NCI-H345 treated with DMSO at 0.1 percent for 48 hours (cell line): Measurements from ENCODE around the gene AOPEP.

ENCODE experiments used
- DNase-seq: peaks from one replicate; lab custom pipeline; 2025; ENCODE audit not compliant: unreplicated experiment; lab: John Stamatoyannopoulos, UW

Gene AOPEP

DNA sequence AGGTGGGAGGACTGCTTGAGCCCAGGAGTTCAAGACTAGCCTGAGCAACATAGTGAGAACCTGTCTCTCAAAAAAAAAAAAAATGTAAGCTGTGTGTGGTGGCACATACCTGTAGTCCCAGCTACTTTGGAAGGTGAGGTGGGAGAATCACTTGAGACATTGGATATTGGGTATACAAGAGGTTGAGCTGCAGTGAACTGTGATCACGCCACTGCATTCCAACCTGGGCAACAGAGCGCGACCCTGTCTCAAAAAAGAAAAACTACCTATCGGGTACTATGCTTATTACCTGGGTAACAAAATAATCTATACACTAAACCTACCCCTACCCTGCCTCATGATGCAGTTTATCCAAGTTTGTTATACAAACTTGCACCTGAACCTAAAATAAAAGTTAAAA lies 64.9 kb downstream of the AOPEP start:
- no peak for DNase-seq

DNA sequence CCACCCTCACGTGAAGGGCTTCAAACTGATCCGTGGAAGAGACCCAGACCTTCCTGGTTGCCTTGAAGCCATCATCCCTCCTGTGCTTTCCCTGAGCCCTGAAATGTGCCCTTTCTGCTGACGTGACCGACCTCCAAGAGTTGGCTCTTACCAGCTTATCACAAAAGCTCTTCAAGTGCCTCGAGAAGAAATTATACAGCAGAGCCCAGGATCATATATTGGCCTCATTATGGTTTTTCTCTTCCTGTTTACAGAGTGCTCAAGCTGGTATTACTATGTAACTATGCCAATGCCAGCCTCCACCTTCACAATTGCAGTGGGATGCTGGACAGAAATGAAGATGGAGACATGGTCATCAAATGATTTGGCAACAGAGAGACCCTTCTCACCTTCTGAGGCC lies 66.0 kb downstream of the AOPEP start:
- no peak for DNase-seq

DNA sequence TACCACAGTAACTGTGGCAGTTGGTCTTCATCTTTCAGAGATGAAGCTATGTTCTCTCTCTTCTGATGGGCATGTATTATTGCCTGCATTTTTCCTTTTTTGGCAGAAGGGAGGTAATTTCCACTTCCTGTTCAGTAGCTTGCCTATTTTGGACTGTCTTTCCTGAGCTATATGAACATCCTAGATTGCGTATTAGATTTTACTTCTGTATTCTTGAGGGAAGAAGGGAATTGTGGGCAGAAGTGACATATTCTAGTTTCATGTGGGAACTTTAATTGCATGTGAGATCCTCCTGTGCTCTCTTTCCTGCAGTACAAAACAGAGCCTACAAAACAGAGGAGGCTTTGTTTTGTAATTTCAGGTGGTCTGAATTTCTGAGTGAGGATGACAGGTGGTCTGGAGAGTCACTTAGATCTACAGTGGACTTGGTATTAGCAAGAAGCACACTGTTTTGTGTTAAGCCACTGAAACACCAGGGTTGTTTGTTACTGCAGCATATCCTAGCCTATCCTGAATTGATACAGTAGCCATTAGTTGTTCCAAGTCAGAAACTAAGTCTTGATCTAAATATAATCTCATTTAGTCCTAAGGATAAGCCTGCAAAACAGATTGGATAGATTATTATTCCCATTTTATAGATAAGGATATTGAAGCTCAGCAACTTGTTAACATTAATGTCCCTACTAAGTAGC lies 68.1 kb downstream of the AOPEP start:
- DNase-seq = no peak

DNA sequence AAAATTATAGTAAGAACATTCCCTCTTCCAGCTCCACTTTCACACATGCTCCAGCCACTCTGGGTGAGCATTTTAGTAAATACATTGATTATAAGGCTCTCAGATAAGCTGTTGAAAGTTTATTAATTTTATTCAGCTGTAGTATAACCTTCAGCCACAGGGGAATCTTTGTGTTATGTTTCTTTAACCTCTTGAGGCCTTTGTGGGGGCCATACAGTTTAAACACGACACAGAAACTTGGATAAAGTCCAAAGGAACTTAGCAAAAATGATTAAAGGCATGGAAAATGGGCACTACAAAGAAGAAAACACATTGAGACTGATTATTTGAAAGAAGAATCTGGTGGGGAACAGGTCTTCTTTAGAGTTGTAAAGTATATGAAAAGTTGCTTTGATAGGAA lies 70.2 kb downstream of the AOPEP start:
- no peak for DNase-seq

DNA sequence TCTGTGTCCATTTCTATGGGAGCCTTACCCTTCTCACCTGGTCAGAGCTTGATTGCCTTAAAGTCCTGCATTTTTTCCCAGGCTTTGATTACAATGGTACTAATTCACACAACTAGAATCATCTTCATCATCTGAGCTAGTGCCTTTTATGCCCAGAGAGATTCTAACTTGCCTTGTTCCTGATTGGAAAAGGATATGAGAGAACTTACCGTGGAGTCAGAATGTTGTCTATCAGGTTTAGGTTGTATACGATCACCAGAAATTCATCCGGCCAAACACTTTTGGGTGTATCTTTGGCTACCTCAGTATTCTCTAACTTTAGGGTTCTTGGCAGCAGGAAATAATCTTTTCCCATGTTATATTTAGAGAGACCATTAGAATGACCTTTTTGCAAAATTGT lies 71.7 kb downstream of the AOPEP start:
- no peak for DNase-seq

GRCh38 chr9:94798708-94799107 lies 72.2 kb downstream of the AOPEP start:
- DNase-seq = no peak

DNA sequence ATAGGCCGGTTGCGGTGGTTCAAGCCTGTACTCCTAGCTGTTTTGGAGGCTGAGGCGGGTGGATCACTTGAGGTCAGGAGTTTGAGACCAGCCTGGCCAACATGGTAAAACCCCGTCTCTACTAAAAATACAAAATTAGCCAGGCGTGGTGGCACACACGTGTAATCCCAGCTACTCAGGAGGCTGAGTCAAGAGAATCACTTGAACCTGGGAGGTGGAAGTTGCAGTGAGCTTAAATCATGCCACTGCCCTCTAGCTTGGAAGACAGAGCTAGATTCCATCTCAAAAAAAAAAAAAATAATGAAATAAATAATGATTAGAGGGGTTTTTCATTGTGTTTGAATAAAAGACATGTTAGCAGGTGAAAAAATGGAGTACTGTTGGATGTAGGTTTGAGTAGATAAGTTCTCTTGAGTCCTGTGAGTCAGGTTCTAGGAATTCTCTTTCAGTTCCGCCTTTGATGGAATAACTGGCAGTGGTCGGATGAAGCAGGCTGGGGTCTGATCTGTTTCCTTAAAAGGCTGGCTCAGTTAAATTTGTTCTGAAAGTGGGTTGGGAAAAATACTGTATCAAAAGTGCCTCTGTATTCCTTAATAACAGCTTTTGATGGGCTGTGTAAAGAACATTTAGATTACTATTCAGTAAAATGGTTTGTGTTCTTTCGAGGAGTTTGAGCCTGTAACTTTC lies 73.2 kb downstream of the AOPEP start:
- no peak for DNase-seq

DNA sequence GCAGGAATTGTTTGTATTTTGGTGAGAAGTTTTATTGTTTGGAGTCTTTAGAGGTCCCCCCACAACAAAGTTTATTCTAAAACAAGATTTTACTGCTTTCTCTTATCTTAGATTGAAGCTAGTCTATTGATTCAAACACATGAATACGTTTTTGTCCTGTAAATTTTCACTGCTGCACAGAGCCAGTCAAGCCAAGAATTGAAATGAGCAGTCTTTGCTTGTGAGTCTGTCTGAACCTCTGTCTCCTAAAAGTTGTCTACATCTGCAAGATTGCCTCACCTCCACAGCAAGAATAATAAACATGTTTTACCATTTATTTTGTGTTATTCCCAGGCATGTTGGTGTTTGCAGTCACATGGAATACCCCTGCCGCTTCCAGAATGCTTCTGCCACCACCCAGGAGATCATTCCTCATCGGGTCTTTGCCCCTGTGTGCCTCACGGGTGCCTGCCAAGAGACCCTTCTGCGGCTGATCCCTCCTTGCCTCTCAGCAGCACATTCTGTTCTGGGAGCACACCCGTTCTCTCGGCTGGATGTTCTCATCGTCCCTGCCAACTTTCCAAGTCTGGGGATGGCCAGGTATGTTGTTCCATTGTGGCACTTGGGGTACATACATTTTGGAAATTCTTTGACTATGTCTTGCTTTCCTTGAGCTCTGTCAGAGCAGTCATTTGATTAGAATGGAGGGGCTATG lies 74.1 kb downstream of the AOPEP start:
- no peak for DNase-seq

DNA sequence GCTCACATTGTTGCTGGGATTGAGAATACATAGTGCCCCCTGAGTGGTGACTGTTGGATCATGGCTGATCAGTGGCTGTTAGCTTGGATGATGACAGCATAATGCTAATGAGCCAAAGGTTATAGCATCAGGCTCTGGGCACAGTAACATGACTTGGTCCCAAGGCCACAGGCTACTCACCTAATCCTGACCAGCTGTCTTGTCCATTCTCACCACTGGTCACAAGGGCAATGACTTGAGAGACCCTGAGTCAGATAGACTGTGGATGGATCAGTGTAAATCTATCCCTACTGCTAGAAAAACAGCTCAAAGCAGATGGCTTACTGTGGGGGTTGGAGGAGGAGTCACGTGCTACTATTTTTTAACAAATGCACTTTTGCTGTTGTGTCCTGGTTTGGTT lies 74.7 kb downstream of the AOPEP start:
- DNase-seq = no peak

GRCh38 chr9:94801681-94802080 lies 75.2 kb downstream of the AOPEP start:
- DNase-seq = no peak

DNA sequence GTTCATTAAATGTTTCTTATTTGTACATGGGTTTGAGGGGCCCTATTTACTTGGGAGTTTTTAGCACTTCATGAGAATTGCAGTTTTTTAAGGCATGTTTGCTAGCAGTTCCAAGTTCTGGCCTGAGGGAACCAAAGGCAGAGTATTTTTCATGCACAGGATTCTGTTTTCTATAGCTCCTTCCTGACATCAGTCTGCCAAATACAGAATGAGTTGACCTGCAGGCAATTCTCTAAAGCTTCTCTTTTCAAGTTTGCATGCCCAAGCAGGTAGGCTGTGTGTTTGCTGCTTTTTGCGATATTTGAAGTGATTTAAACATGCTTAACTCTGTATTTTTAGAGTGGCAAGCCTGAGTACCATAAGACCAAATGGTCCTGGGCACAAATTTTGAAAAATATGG lies 75.8 kb downstream of the AOPEP start:
- DNase-seq = no peak

DNA sequence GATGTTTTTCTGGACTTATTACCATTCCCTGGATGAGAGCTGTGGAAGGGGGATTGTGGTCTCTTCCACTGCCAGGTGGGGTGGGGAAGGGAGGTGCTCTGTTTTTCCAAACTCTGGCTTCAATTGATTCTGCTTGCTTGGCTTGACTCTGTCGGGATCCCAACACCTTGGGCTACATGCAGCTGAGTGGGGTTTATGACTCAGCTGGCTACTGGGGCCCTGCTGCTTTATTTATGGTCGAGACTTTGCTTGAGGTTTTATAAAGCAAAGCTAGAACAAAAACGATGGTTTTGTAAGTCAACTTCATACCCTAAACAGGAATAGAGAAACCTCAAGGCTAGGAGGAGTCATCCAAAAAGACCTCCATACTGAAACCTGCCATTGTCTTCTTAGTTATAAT lies 76.3 kb downstream of the AOPEP start:
- no peak for DNase-seq

DNA sequence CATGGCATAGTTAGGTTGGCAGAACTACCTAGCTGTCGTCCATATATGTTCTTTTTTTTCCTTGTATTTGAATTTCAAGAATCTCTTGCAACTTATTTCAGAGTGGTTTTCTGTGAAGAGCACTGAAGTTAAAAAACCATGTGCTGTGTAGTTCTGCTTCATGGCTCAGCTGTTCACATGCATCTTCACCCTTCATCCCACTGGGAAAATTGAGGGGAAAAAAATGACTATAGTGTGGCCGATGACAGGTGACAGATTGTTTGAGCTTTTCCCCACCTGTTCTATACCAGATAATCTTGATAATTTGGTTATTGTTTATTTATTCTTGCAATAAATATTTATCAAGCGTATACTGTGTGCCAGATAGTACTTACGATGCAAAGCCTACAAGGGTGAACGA lies 77.8 kb downstream of the AOPEP start:
- no peak for DNase-seq

- DNase-seq = no peak
Measured at GRCh38 chr9:94805051-94805489, 78.6 kb downstream of the AOPEP start.

DNA sequence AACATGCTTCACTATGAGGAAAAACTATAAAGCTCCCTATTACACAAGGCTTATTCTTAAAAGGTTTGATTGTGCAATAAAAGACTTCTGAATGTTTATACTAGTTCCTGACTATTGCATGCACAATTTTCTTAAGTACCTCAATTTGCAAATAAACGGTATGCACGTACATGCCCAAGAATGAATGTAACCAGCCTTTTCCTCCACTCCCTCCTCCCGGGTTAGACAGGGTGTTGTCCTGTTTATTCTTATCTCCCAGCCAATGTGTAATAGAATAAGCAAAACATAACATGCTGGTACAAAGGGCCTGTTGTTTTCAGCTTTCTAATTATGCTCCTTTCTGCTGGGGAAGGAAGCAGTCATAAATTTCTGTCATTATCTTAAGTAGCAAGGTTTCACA lies 79.1 kb downstream of the AOPEP start:
- no peak for DNase-seq

GRCh38 chr9:94806307-94806893 lies 79.9 kb downstream of the AOPEP start:
- no peak for DNase-seq

- no peak for DNase-seq
Measured at GRCh38 chr9:94807556-94807955, 81.1 kb downstream of the AOPEP start.

- DNase-seq = no peak
Measured at GRCh38 chr9:94808926-94809700, 82.6 kb downstream of the AOPEP start.

GRCh38 chr9:94809778-94810177 lies 83.3 kb downstream of the AOPEP start:
- no peak for DNase-seq

GRCh38 chr9:94811074-94811473 lies 84.6 kb downstream of the AOPEP start:
- peak; percentile 10 for DNase-seq

DNA sequence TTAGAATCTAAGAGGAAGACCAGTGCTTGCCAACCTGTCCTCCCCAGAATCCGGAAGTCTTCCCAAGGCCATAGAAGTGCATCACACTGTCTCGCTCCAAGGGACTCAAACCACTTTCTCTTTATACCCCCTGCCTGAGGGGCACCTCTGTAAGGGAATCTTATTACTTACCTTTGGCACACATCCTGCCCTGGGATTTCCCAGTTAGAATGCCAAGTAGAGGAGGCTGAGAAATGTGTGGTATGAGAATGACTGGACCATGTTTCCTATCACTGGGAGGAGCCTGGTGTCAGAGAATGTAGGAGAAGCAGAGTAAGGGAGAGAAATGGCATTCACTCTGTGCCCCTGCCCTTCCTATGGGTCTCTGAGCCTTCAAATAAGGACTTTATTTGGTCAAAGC lies 85.8 kb downstream of the AOPEP start:
- DNase-seq = no peak
